ENCODE measurements around the gene VAT1. TPM values are rescaled to one million over a fixed set of nuclear protein-coding genes. Genes with fewer than 3 reads are reported as not detected.

VAT1 gene
- polyA plus RNA-seq, 1 of the 3 experiments (the other 2 are of a cell fraction) = 170 TPM

- Histone ChIP-seq H3K9ac (no peak overlapping the region), H4K20me1 (ENCODE audit: insufficient read depth) (no peaks in the 10 kb centered on the region), H3K27me3 (ENCODE audit: insufficient read depth) (no peaks in the 10 kb centered on the region), H3K4me2 (no peak overlapping the region), H3K27ac (ENCODE audit: low read depth in 2 of 2, low read length in 1 of 2) (no peak overlapping the region), H3K9me3 (no peaks in the 10 kb centered on the region), H3K9me2 (no peaks in the 10 kb centered on the region), H3F3A (replicated peaks; ENCODE audit: insufficient read depth) (no peaks in the 10 kb centered on the region), H3K4me3 (ENCODE audit: low read depth in 2 of 2, low read length in 1 of 2) (no peak overlapping the region), H2AFZ (ENCODE audit: low read depth) (no peak overlapping the region), H3K4me1 (ENCODE audit: control insufficient read depth in 1 of 2, insufficient read depth in 2 of 2, low read depth in 1 of 2, low read length in 1 of 2) (no peaks in the 10 kb centered on the region), H3K79me2 (ENCODE audit: insufficient read depth) (no peaks in the 10 kb centered on the region), H3K36me3 (replicated peaks in 1 of 2; ENCODE audit: control insufficient read depth in 1 of 2, insufficient read depth in 2 of 2, low read length in 1 of 2) (peaks cover 0 to 8% of the 10 kb centered on the region in 2 experiments)
- WGBS (ENCODE audit: low lambda C conversion rate) = 95% methylated on average over 3 of the region's 3 CpGs
- ChIA-PET POLR2A (no interaction called here), CTCF (interaction anchor here (0.8 to 1.7 kb wide), 2 partner anchors 45 kb away, joined by 3 to 4 read pairs; no protein-coding TSS in a partner anchor)
- DNase-seq = no peak
- TF ChIP-seq NRF1 (IDR thresholded peaks at IDR 0.05; ENCODE audit: low read depth, low read length) = no peak
- TF ChIP-seq TCF12 (IDR thresholded peaks at IDR 0.05) = no peak
- TF ChIP-seq EZH2phosphoT487 (IDR thresholded peaks at IDR 0.05; ENCODE audit: borderline replicate concordance, low read depth) = no peak
- TF ChIP-seq NFIC (IDR thresholded peaks at IDR 0.05; ENCODE audit: borderline replicate concordance) = no peak
- TF ChIP-seq GABPA (IDR thresholded peaks at IDR 0.05; ENCODE audit: low read depth) = no peak
- no peak for TF ChIP-seq REST (IDR thresholded peaks at IDR 0.05; ENCODE audit: low read depth, low read length)
- no peak for TF ChIP-seq RFX5 (IDR thresholded peaks at IDR 0.05; ENCODE audit: low read length)
- TF ChIP-seq RXRA (IDR thresholded peaks at IDR 0.05; ENCODE audit: borderline replicate concordance, low read depth) = no peak
- TF ChIP-seq USF1 (IDR thresholded peaks at IDR 0.05; ENCODE audit: borderline replicate concordance, low read depth) = no peak
- TF ChIP-seq GATA2 (CRISPR knock-in tag; IDR thresholded peaks at IDR 0.05) = no peak
- TF ChIP-seq ELF1 (IDR thresholded peaks at IDR 0.05) = no peak
- no peak for TF ChIP-seq USF2 (IDR thresholded peaks at IDR 0.05; ENCODE audit: borderline replicate concordance, low read depth, low read length)
Measured at GRCh38 chr17:43069368-43069898, 47.2 kb upstream of the VAT1 start.

Measured in SK-N-SH (cell line).